Esophagus squamous epithelium (tissue), 4 donors: ENCODE data around the gene CBFA2T3.

Experiments
- POLR2A ChIP-seq, 4 donors: fragments of 450-650 bp; IDR thresholded peaks; one replicate each; pipeline ENCODE4 v1.6.1; 2017; ENCODE audit warnings: antibody characterized with exemption in 4 of 4, mild to moderate bottlenecking in 4 of 4, moderate library complexity in 3 of 4
- TF ChIP-seq, protein P1 (sequence below), 6 experiments: fragments of 450-650 bp in 4 of 6; fragments of 200-600 bp in 2 of 6; sonication (generic) in 2 of 6; IDR thresholded peaks; one replicate each; pipeline ENCODE4 v1.5.1; 2016 to 2019; ENCODE audit warnings: antibody characterized with exemption in 6 of 6, mild to moderate bottlenecking in 4 of 6, moderate library complexity in 4 of 6

DNA sequence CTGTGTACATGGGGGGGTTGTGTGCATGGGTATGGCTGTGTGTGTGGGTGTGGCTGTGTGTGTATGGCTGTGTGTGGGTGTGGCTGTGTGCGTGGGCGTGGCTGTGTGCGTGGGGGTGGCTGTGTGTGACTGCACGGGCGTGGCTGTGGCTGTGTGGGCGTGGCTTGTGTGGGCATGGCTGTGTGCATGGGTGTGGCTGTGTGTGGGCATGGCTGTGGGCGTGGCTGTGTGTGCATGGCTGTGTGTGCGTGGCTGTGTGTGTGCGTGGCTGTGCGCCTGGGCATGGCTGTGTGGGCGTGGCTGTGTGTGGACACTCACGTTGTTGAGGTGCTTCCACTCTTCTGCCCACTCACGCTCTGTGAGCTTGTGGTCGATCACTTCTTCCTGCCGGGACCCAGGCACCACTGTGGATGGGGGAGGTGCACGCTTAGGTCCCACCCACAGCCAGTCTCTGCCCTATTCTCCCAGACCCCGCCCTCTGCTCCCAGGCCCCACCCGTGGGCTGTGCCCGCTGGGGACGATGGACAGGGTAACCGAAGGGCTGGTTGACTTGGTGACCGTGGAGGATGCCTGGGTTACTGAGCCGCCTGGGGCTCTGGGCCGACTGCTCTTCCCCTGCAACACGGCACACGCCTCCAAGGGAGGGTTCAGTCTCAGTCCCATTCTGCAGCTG is 94.5 kb downstream of the CBFA2T3 start:
- TF ChIP-seq POLR2A (IDR thresholded peaks at IDR 0.05), result no peak
- TF ChIP-seq, protein P1, sequence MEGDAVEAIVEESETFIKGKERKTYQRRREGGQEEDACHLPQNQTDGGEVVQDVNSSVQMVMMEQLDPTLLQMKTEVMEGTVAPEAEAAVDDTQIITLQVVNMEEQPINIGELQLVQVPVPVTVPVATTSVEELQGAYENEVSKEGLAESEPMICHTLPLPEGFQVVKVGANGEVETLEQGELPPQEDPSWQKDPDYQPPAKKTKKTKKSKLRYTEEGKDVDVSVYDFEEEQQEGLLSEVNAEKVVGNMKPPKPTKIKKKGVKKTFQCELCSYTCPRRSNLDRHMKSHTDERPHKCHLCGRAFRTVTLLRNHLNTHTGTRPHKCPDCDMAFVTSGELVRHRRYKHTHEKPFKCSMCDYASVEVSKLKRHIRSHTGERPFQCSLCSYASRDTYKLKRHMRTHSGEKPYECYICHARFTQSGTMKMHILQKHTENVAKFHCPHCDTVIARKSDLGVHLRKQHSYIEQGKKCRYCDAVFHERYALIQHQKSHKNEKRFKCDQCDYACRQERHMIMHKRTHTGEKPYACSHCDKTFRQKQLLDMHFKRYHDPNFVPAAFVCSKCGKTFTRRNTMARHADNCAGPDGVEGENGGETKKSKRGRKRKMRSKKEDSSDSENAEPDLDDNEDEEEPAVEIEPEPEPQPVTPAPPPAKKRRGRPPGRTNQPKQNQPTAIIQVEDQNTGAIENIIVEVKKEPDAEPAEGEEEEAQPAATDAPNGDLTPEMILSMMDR (IDR thresholded peaks at IDR 0.05), result no peak
